HL-60 (cell line): Measurements from ENCODE around the gene SHISAL2A.

ENCODE experiments used
- DNase-seq, 2 experiments: peaks; one replicate each; pipeline ENCODE4 v3.0.0-alpha.2; 2010 to 2020; ENCODE audit warnings: low read depth in 1 of 2, low spot score in 1 of 2
- H3K27ac ChIP-seq: fragments of 250-450 bp; sonication (Bioruptor Pico); replicated peaks from 2 replicates; pipeline ENCODE4 v1.5.1; 2020; ENCODE audit warnings: mild to moderate bottlenecking, moderate library complexity
- H3K27me3 ChIP-seq: fragments of 250-450 bp; sonication (Bioruptor Pico); 2 replicates; pipeline ENCODE4 v1.5.1; 2021; ENCODE audit warnings: mild to moderate bottlenecking, moderate library complexity; ENCODE audit not compliant: insufficient read depth, poor library complexity, severe bottlenecking
- H3K4me3 ChIP-seq: replicated peaks from 2 replicates; pipeline ENCODE4 v1.5.1; 2011; ENCODE audit warnings: mild to moderate bottlenecking, control low read depth, low read length; ENCODE audit not compliant: insufficient read depth
- GABPA ChIP-seq: IDR thresholded peaks from 2 replicates; pipeline ENCODE4 v1.6.1; 2012; ENCODE audit warnings: low read depth
- POLR2AphosphoS5 ChIP-seq: IDR thresholded peaks from 2 replicates; pipeline ENCODE4 v1.6.1; 2012; ENCODE audit warnings: low read depth
- SPI1 ChIP-seq: IDR thresholded peaks from 2 replicates; pipeline ENCODE4 v1.6.1; 2012; ENCODE audit warnings: low read depth, mild to moderate bottlenecking, borderline replicate concordance
- TF ChIP-seq, protein P1 (sequence below): IDR thresholded peaks from 2 replicates; pipeline ENCODE4 v1.6.1; 2012; ENCODE audit warnings: low read depth; ENCODE audit not compliant: insufficient replicate concordance
- TF ChIP-seq, protein P2 (sequence below): IDR thresholded peaks from one replicate; pipeline ENCODE4 v1.5.1; 2011; ENCODE audit warnings: low read length, control low read depth, inconsistent platforms; ENCODE audit not compliant: insufficient read depth

Gene SHISAL2A

DNA sequence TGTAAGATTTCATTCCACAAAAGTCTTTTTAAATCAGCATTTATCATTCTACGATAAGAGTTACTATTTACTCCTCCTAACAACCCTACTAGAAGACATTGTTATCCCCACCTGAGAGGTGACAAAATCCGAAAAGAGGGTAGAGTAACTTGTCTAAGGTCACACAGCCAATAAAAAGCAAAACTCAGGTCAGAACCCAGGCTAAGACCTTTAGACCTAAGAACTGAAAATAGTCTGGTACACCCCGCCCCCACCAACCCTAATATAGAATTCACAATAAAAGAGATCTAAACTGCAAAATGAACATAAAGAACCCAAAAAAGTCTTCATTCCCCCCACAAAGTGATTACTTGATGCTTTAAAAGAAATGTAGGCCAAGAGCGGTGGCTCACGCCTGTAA is 46.5 kb downstream of the SHISAL2A start:
- DNase-seq: no peak

DNA sequence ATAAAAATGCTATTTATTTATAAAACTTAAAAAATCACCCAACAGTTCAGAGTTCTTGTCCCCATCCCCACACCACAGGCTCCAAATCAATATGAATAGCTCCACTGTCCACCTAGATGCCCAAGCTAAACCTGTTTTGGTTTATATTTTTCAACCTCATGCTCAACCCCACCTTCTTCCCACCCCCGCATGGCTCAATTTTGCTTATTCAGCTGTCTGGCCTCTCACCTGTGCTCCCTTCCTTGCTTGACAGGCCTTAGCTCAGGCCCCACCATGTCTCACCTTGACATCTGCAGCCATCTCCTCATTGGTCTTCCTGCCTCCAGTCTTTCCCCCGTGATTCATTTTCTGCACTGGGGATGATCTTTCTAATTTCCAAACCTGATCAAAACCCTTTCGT is 47.4 kb downstream of the SHISAL2A start:
- DNase-seq: no peak
- Histone ChIP-seq H3K27me3 (no peaks in the 10 kb centered on the region), H3K4me3 (no peak overlapping the region), H3K27ac (no peak overlapping the region)
- TF ChIP-seq, protein P1, sequence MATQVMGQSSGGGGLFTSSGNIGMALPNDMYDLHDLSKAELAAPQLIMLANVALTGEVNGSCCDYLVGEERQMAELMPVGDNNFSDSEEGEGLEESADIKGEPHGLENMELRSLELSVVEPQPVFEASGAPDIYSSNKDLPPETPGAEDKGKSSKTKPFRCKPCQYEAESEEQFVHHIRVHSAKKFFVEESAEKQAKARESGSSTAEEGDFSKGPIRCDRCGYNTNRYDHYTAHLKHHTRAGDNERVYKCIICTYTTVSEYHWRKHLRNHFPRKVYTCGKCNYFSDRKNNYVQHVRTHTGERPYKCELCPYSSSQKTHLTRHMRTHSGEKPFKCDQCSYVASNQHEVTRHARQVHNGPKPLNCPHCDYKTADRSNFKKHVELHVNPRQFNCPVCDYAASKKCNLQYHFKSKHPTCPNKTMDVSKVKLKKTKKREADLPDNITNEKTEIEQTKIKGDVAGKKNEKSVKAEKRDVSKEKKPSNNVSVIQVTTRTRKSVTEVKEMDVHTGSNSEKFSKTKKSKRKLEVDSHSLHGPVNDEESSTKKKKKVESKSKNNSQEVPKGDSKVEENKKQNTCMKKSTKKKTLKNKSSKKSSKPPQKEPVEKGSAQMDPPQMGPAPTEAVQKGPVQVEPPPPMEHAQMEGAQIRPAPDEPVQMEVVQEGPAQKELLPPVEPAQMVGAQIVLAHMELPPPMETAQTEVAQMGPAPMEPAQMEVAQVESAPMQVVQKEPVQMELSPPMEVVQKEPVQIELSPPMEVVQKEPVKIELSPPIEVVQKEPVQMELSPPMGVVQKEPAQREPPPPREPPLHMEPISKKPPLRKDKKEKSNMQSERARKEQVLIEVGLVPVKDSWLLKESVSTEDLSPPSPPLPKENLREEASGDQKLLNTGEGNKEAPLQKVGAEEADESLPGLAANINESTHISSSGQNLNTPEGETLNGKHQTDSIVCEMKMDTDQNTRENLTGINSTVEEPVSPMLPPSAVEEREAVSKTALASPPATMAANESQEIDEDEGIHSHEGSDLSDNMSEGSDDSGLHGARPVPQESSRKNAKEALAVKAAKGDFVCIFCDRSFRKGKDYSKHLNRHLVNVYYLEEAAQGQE: no peak
- no peak for TF ChIP-seq SPI1
- TF ChIP-seq POLR2AphosphoS5: no peak
- TF ChIP-seq, protein P2, sequence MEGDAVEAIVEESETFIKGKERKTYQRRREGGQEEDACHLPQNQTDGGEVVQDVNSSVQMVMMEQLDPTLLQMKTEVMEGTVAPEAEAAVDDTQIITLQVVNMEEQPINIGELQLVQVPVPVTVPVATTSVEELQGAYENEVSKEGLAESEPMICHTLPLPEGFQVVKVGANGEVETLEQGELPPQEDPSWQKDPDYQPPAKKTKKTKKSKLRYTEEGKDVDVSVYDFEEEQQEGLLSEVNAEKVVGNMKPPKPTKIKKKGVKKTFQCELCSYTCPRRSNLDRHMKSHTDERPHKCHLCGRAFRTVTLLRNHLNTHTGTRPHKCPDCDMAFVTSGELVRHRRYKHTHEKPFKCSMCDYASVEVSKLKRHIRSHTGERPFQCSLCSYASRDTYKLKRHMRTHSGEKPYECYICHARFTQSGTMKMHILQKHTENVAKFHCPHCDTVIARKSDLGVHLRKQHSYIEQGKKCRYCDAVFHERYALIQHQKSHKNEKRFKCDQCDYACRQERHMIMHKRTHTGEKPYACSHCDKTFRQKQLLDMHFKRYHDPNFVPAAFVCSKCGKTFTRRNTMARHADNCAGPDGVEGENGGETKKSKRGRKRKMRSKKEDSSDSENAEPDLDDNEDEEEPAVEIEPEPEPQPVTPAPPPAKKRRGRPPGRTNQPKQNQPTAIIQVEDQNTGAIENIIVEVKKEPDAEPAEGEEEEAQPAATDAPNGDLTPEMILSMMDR: no peak
- TF ChIP-seq GABPA: no peak

More for the DNA sequence above, 46.5 kb downstream of the SHISAL2A start:
- no peak overlapping the region for H3K4me3 ChIP-seq
- TF ChIP-seq SPI1 (no peak), POLR2AphosphoS5 (no peak), GABPA (no peak)
- TF ChIP-seq, protein P1: no peak
- TF ChIP-seq, protein P2: no peak
- H3K27me3 ChIP-seq: no peaks in the 10 kb centered on the region
- no peak overlapping the region for H3K27ac ChIP-seq

DNA sequence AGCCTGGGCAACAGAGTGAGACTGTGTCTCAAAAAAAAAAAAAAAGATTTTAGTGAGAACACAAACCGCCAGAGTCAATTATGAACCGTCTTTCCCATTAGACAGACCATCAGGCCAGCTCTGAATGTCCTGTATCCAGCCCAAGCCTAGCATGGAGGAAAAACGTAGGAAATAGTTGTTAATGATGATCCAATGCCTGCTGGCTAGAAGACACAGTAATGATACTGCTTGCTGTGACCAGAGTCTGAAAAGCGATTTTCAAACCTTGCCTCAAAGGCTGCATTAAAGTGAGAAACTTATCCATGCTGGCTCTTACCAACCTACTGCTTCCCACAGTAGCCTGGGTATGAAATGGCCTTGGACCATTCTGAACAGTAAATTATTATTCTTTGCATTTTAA is 48.2 kb downstream of the SHISAL2A start:
- Histone ChIP-seq H3K27me3 (no peaks in the 10 kb centered on the region), H3K4me3 (no peak overlapping the region), H3K27ac (no peak overlapping the region)
- TF ChIP-seq SPI1 (no peak), POLR2AphosphoS5 (no peak), GABPA (no peak)
- TF ChIP-seq, protein P1: no peak
- TF ChIP-seq, protein P2: no peak
- no peak for DNase-seq
